GM18951 (cell line): ENCODE data around the gene NFIA.

Source experiments
- POLR2A ChIP-seq: IDR thresholded peaks from 4 replicates; pipeline ENCODE4 v1.6.1; 2011; ENCODE audit warnings: mild to moderate bottlenecking; ENCODE audit not compliant: insufficient read length, insufficient read depth; ENCODE audit errors: extremely low read depth
- in situ Hi-C: fragments of 300-500 bp; cut with MboI; formaldehyde crosslinking; loops from one replicate; pipeline ENCODE4 v1.12.0; 2022; ENCODE audit warnings: low sequenced_read_pairs, mixed read lengths, inconsistent platforms; ENCODE audit not compliant: unreplicated experiment

NFIA gene

GRCh38 chr1:61174060-61174795 lies 91.9 kb downstream of the NFIA start:
- no peak for TF ChIP-seq POLR2A
- in situ Hi-C loops: no loop called here

- in situ Hi-C loops: no loop called here
- no peak for TF ChIP-seq POLR2A
These were observed 93.6 kb downstream of the NFIA start for GRCh38 chr1:61175976-61176375.

GRCh38 chr1:61181067-61182038 lies 99.0 kb downstream of the NFIA start:
- no peak for TF ChIP-seq POLR2A
- in situ Hi-C loops: no loop called here

GRCh38 chr1:61182049-61182448 lies 99.7 kb downstream of the NFIA start:
- in situ Hi-C loops: no loop called here
- TF ChIP-seq POLR2A: no peak

- in situ Hi-C loops: no loop called here
These were observed 100.1 kb downstream of the NFIA start for GRCh38 chr1:61182480-61182879.

GRCh38 chr1:61183471-61184039 lies 101.2 kb downstream of the NFIA start:
- in situ Hi-C loops: no loop called here
- TF ChIP-seq POLR2A: no peak

More at GRCh38 chr1:61182480-61182879, 100.1 kb downstream of the NFIA start:
- TF ChIP-seq POLR2A: no peak

GRCh38 chr1:61184040-61184713 lies 101.8 kb downstream of the NFIA start:
- no peak for TF ChIP-seq POLR2A
- in situ Hi-C loops: no loop called here

- in situ Hi-C loops: no loop called here
- TF ChIP-seq POLR2A: no peak
These were observed 102.3 kb downstream of the NFIA start for GRCh38 chr1:61184714-61185106.

- TF ChIP-seq POLR2A: no peak
- in situ Hi-C loops: no loop called here
These were observed 104.4 kb downstream of the NFIA start for GRCh38 chr1:61186753-61187152.

- no peak for TF ChIP-seq POLR2A
- in situ Hi-C loops: no loop called here
These were observed 105.2 kb downstream of the NFIA start for GRCh38 chr1:61187352-61188086.

- no peak for TF ChIP-seq POLR2A
These were observed 107.8 kb downstream of the NFIA start for GRCh38 chr1:61190153-61190552.

GRCh38 chr1:61190618-61191432 lies 108.5 kb downstream of the NFIA start:
- in situ Hi-C loops: no loop called here
- no peak for TF ChIP-seq POLR2A

More at GRCh38 chr1:61190153-61190552, 107.8 kb downstream of the NFIA start:
- in situ Hi-C loops: no loop called here

GRCh38 chr1:61191433-61191720 lies 109.0 kb downstream of the NFIA start:
- no peak for TF ChIP-seq POLR2A
- in situ Hi-C loops: no loop called here
